ENCODE measurements around the gene LSM4. TPM values are rescaled to one million over a fixed set of nuclear protein-coding genes. Genes with fewer than 3 reads are reported as not detected.

The LSM4 gene
- total RNA-seq, 2 experiments from 2014 or later: 40.2 to 47.4 TPM

- CTCF ChIA-PET: interaction anchor here (1.1 to 2.5 kb wide), 6 partner anchors 11 to 40 kb away, joined by 3 to 29 read pairs (median 6); partner anchors contain the start of genes JUND and LSM4
- H3K27me3 ChIP-seq (ENCODE audit: control insufficient read depth in 1 of 2, insufficient read depth in 2 of 2, low read length in 2 of 2): no peaks in the 10 kb centered on the region
- H3K9me3 ChIP-seq (ENCODE audit: control insufficient read depth in 1 of 2, insufficient read depth in 1 of 2, low read length in 2 of 2): no peaks in the 10 kb centered on the region
- Mint-ChIP-seq H3K27me3 (no peaks in the 10 kb centered on the region), H3K27ac (peak overlapping the region; percentile 91), H3K4me3 (peak overlapping the region; percentile 79), H3K36me3 (ENCODE audit: low read depth) (no peaks in the 10 kb centered on the region), H3K9me3 (no peaks in the 10 kb centered on the region), H3K4me1 (ENCODE audit: low read depth) (peaks cover 59% of the 10 kb centered on the region)
- DNase-seq: peak in 1 of 14 experiments; percentile 22
- H3K4me1 ChIP-seq (ENCODE audit: insufficient read depth, low read length): peaks cover 67% of the 10 kb centered on the region
- POLR2A ChIA-PET: interaction anchor here (0.8 to 18.2 kb wide), 8 partner anchors 11 to 1376 kb away, joined by 3 to 761 read pairs (median 8); partner anchors contain the start of genes JUND, LSM4 and RAB3A
- TF ChIP-seq CTCF (IDR thresholded peaks at IDR 0.05): no peak
- peak overlapping the region; percentile 96 to 100 for H3K27ac ChIP-seq (ENCODE audit: low read depth in 1 of 2, low read length in 2 of 2)
- intact Hi-C loops (cut with DNase I, micrococcal nuclease): loop anchor here in 1 of 2 experiments (5.0 kb wide), 1 partner anchor 35 kb away; no protein-coding TSS in a partner anchor
- no peaks in the 10 kb centered on the region for H3K36me3 ChIP-seq (ENCODE audit: insufficient read depth, low read length)
- ATAC-seq (ENCODE audit: poor library complexity): peak; percentile 0
- peak overlapping the region; percentile 91 for H3K4me3 ChIP-seq (ENCODE audit: low read length)
These were observed 30.4 kb downstream of the LSM4 start for GRCh38 chr19:18292462-18292809.

- Mint-ChIP-seq H3K9me3 (no peaks in the 10 kb centered on the region), H3K4me1 (ENCODE audit: low read depth) (peaks cover 61% of the 10 kb centered on the region), H3K36me3 (ENCODE audit: low read depth) (no peaks in the 10 kb centered on the region), H3K4me3 (peak overlapping the region; percentile 89), H3K27ac (peak overlapping the region; percentile 91), H3K27me3 (no peaks in the 10 kb centered on the region)
- ChIA-PET POLR2A (interaction anchor here (0.8 to 18.2 kb wide), 7 partner anchors 11 to 1376 kb away, joined by 3 to 761 read pairs (median 9); partner anchors contain the start of genes JUND, LSM4 and RAB3A), CTCF (interaction anchor here (1.1 to 2.5 kb wide), 5 partner anchors 10 to 40 kb away, joined by 3 to 29 read pairs (median 6); partner anchors contain the start of genes JUND and LSM4)
- no peaks in the 10 kb centered on the region for H3K36me3 ChIP-seq (ENCODE audit: insufficient read depth, low read length)
- H3K4me1 ChIP-seq (ENCODE audit: insufficient read depth, low read length): peaks cover 67% of the 10 kb centered on the region
- peak overlapping the region; percentile 96 to 100 for H3K27ac ChIP-seq (ENCODE audit: low read depth in 1 of 2, low read length in 2 of 2)
- no peak for TF ChIP-seq CTCF (IDR thresholded peaks at IDR 0.05)
- H3K4me3 ChIP-seq (ENCODE audit: low read length): peak overlapping the region; percentile 91
- intact Hi-C loops (cut with DNase I, micrococcal nuclease): loop anchor here in 1 of 2 experiments (5.0 kb wide), 1 partner anchor 35 kb away; no protein-coding TSS in a partner anchor
- DNase-seq (peak; percentile 51 to 93 (median 69)), ATAC-seq (ENCODE audit: poor library complexity) (peak; percentile 41)
- no peaks in the 10 kb centered on the region for H3K9me3 ChIP-seq (ENCODE audit: control insufficient read depth in 1 of 2, insufficient read depth in 1 of 2, low read length in 2 of 2)
- H3K27me3 ChIP-seq (ENCODE audit: control insufficient read depth in 1 of 2, insufficient read depth in 2 of 2, low read length in 2 of 2): no peaks in the 10 kb centered on the region
These were observed 31.1 kb downstream of the LSM4 start for GRCh38 chr19:18291590-18292461.

GRCh38 chr19:18291019-18291524 is 31.8 kb downstream of the LSM4 start:
- DNase-seq (peak in 2 of 14 experiments; percentile 25 to 61), ATAC-seq (ENCODE audit: poor library complexity) (no peak)
- ChIA-PET CTCF (interaction anchor here (2.4 to 2.8 kb wide), 2 partner anchors 12 kb away, joined by 18 to 29 read pairs; no protein-coding TSS in a partner anchor), POLR2A (interaction anchor here (1.2 to 18.2 kb wide), 4 partner anchors 10 to 25 kb away, joined by 5 to 761 read pairs (median 199); partner anchors contain the start of genes JUND and LSM4)
- intact Hi-C loops (cut with DNase I, micrococcal nuclease): loop anchor here in 1 of 2 experiments (5.0 kb wide), 1 partner anchor 36 kb away; no protein-coding TSS in a partner anchor
- Mint-ChIP-seq H3K27me3 (no peaks in the 10 kb centered on the region), H3K9me3 (no peaks in the 10 kb centered on the region), H3K4me1 (ENCODE audit: low read depth) (peaks cover 65% of the 10 kb centered on the region), H3K27ac (peak overlapping the region; percentile 91), H3K36me3 (ENCODE audit: low read depth) (no peaks in the 10 kb centered on the region), H3K4me3 (peak overlapping the region; percentile 89)
- Histone ChIP-seq H3K36me3 (ENCODE audit: insufficient read depth, low read length) (no peaks in the 10 kb centered on the region), H3K4me1 (ENCODE audit: insufficient read depth, low read length) (peaks cover 67% of the 10 kb centered on the region), H3K27ac (ENCODE audit: low read depth in 1 of 2, low read length in 2 of 2) (peak overlapping the region; percentile 96 to 100), H3K9me3 (ENCODE audit: control insufficient read depth in 1 of 2, insufficient read depth in 1 of 2, low read length in 2 of 2) (no peaks in the 10 kb centered on the region), H3K27me3 (ENCODE audit: control insufficient read depth in 1 of 2, insufficient read depth in 2 of 2, low read length in 2 of 2) (no peaks in the 10 kb centered on the region), H3K4me3 (ENCODE audit: low read length) (peak overlapping the region; percentile 91)
- no peak for TF ChIP-seq CTCF (IDR thresholded peaks at IDR 0.05)

Data from CD4-positive, alpha-beta T cell (primary cell).